Endothelial cell of umbilical vein (primary cell): ENCODE data around the gene PAPPA2. TPM values are rescaled to one million over a fixed set of nuclear protein-coding genes. Genes with fewer than 3 reads are reported as not detected.

Experiments
- BruUV-seq: library from RNA; stranded (reverse); fragments of 400-500 nt; replicated peaks from 2 replicates; lab custom pipeline; 2021; lab: Mats Ljungman, UMichigan
- CTCF ChIA-PET: fragments of 300-600, 350-600 bp; sonication (Branson Sonifier 250); formaldehyde crosslinking; loops from one replicate; lab custom pipeline; 2021; ENCODE audit warnings: antibody characterized with exemption, inconsistent platforms; lab: Charles Lee
- POLR2A ChIA-PET: fragments of 300-600, 350-600 bp; sonication (Branson Sonifier 250); formaldehyde crosslinking; loops from one replicate; lab custom pipeline; 2021; ENCODE audit warnings: antibody characterized with exemption, inconsistent platforms; lab: Charles Lee
- DNase-seq: peaks from one replicate; pipeline ENCODE4 v3.0.0-alpha.2; 2011; ENCODE audit warnings: low read depth, low spot score
- FAIRE-seq: peaks from 2 replicates; lab custom pipeline; 2011; peaks lifted over from hg19 to GRCh38; lab: Jason Lieb, UNC
- H2AFZ ChIP-seq: 2 replicates; pipeline ENCODE4 v1.6.0; 2012; ENCODE audit warnings: low read depth, low read length, control low read depth, inconsistent platforms
- H3K27ac ChIP-seq: 2 replicates; pipeline ENCODE4 v1.5.1; 2011; ENCODE audit warnings: low read depth, mild to moderate bottlenecking, control low read depth, low read length, moderate library complexity; ENCODE audit not compliant: insufficient read depth
- H3K27me3 ChIP-seq, 2 experiments: 2 replicates each; pipeline versions ENCODE4 v1.6.0 to v1.6.1; 2011; ENCODE audit warnings: low read length in 2 of 2, mixed read lengths in 1 of 2; ENCODE audit not compliant: control insufficient read depth in 2 of 2, insufficient read depth in 2 of 2
- H3K36me3 ChIP-seq, 2 experiments: 2 replicates in 1 of 2; 3 replicates in 1 of 2; pipeline ENCODE4 v1.5.1; 2011; ENCODE audit warnings: low read length in 2 of 2, mild to moderate bottlenecking in 1 of 2, moderate library complexity in 1 of 2; ENCODE audit not compliant: control insufficient read depth in 2 of 2, insufficient read depth in 2 of 2; ENCODE audit errors: extremely low read depth in 1 of 2
- H3K4me1 ChIP-seq: 3 replicates; pipeline ENCODE4 v1.5.1; 2011; ENCODE audit warnings: mild to moderate bottlenecking, low read length; ENCODE audit not compliant: control insufficient read depth, insufficient read depth; ENCODE audit errors: extremely low read depth
- H3K4me2 ChIP-seq: 2 replicates; pipeline ENCODE4 v1.6.1; 2011; ENCODE audit warnings: low read length, control low read depth, mixed read lengths; ENCODE audit not compliant: insufficient read depth
- H3K4me3 ChIP-seq, 3 experiments: fragments of 200-600 bp in 1 of 3; sonication (generic), shearing (Covaris generic) in 1 of 3; replicated peaks in 1 of 3; 2 replicates each; pipeline ENCODE4 v1.5.1; 2011 to 2016; ENCODE audit warnings: control low read depth in 3 of 3, low read length in 3 of 3, mild to moderate bottlenecking in 2 of 3, inconsistent platforms in 1 of 3, low read depth in 1 of 3, moderate library complexity in 1 of 3; ENCODE audit not compliant: insufficient read depth in 1 of 3
- H3K79me2 ChIP-seq: 2 replicates; pipeline ENCODE4 v1.6.0; 2012; ENCODE audit warnings: low read length, inconsistent platforms; ENCODE audit not compliant: control insufficient read depth, insufficient read depth
- H3K9ac ChIP-seq: replicated peaks from 2 replicates; pipeline ENCODE3; 2011; ENCODE audit warnings: low read length, control low read depth; ENCODE audit not compliant: insufficient read depth; ENCODE audit errors: extremely low read depth
- H3K9me1 ChIP-seq: replicated peaks from 3 replicates; pipeline ENCODE4 v1.6.0; 2011; ENCODE audit warnings: mild to moderate bottlenecking, low read length; ENCODE audit not compliant: control insufficient read depth, insufficient read depth; ENCODE audit errors: extremely low read depth
- H3K9me3 ChIP-seq: replicated peaks from 2 replicates; pipeline ENCODE4 v1.5.1; 2012; ENCODE audit warnings: low read length, inconsistent platforms; ENCODE audit not compliant: control insufficient read depth, insufficient read depth
- H4K20me1 ChIP-seq: replicated peaks from 2 replicates; pipeline ENCODE3; 2011; ENCODE audit warnings: mild to moderate bottlenecking, low read length; ENCODE audit not compliant: control insufficient read depth, insufficient read depth; ENCODE audit errors: extremely low read depth
- CTCF ChIP-seq, 2 donors: IDR thresholded peaks; 1 replicate in 1 of 2; 2 replicates in 1 of 2; pipeline ENCODE4 v1.5.1; 2011; ENCODE audit warnings: low read length in 2 of 2, mild to moderate bottlenecking in 2 of 2, moderate library complexity in 2 of 2, control low read depth in 1 of 2, inconsistent platforms in 1 of 2, low read depth in 1 of 2; ENCODE audit not compliant: insufficient read depth in 1 of 2; ENCODE audit errors: extremely low read depth in 1 of 2
- EZH2 ChIP-seq: IDR thresholded peaks from 2 replicates; pipeline ENCODE4 v1.6.1; 2012; ENCODE audit warnings: borderline replicate concordance, low read depth, mild to moderate bottlenecking, moderate library complexity, low read length, inconsistent platforms; ENCODE audit not compliant: severe bottlenecking
- FOS ChIP-seq: IDR thresholded peaks from 2 replicates; pipeline ENCODE4 v1.6.1; 2011; ENCODE audit warnings: mild to moderate bottlenecking, low read length, moderate library complexity, borderline replicate concordance; ENCODE audit not compliant: insufficient read depth
- GATA2 ChIP-seq: IDR thresholded peaks from 2 replicates; pipeline ENCODE4 v1.7.0; 2011; ENCODE audit warnings: low read depth, mild to moderate bottlenecking, moderate library complexity, mixed read lengths, low read length; ENCODE audit not compliant: insufficient read length, insufficient read depth
- JUN ChIP-seq: IDR thresholded peaks from 2 replicates; pipeline ENCODE4 v1.6.1; 2011; ENCODE audit warnings: borderline replicate concordance, low read depth; ENCODE audit not compliant: insufficient read length, insufficient read depth
- MAX ChIP-seq: IDR thresholded peaks from 2 replicates; pipeline ENCODE4 v1.6.1; 2011; ENCODE audit not compliant: insufficient read depth, insufficient read length
- MYC ChIP-seq: IDR thresholded peaks from one replicate; pipeline ENCODE4 v1.6.1; 2011; ENCODE audit warnings: mild to moderate bottlenecking, low read depth, low read length
- POLR2A ChIP-seq: IDR thresholded peaks from 2 replicates; pipeline ENCODE4 v1.6.1; 2012; ENCODE audit warnings: low read depth, mild to moderate bottlenecking, control low read depth, low read length
- POLR2AphosphoS5 ChIP-seq: IDR thresholded peaks from 2 replicates; pipeline ENCODE4 v1.6.1; 2012; ENCODE audit warnings: low read depth, mild to moderate bottlenecking, control low read depth, low read length, moderate library complexity; ENCODE audit not compliant: insufficient read depth
- dilution Hi-C: fragments of 300-500 bp; cut with MboI; formaldehyde crosslinking; loops from one replicate; pipeline ENCODE4 v1.15.0; 2019; ENCODE audit warnings: low sequenced_read_pairs; ENCODE audit not compliant: extremely low pct_ligation_motif_present
- intact Hi-C: fragments of 100-400 bp; cut with micrococcal nuclease; formaldehyde crosslinking; loops from one replicate; pipeline ENCODE4 v1.10.0; 2022
- polyA plus RNA-seq, 4 experiments: library from polyadenylated mRNA; depleted of rRNA in 3 of 4; stranded (reverse) in 3 of 4; unstranded in 1 of 4; fragments of >200 nt; gene quantifications; 2 replicates each; pipeline versions ENCODE4 v1.2.1 to v1.2.3, GENCODE V29; 2011 to 2012; ENCODE audit warnings: missing spikeins in 1 of 4
- total RNA-seq: library from RNA; stranded (reverse); gene quantifications from 2 replicates; pipeline ENCODE4 v1.2.3, GENCODE V29; 2021

PAPPA2 gene
- total and polyA plus RNA-seq, 2 donors (not counting 3 experiments of a cell fraction or from before 2014, with no cell fraction given) = not detected

GRCh38 chr1:176766779-176767178 lies 303.8 kb downstream of the PAPPA2 start:
- no TSS peak for BruUV-seq
- DNase-seq (no peak), FAIRE-seq (no peak)
- POLR2A ChIA-PET = no interaction called here
- Histone ChIP-seq H3K9me1 (no peaks in the 10 kb centered on the region), H3K79me2 (no peaks in the 10 kb centered on the region), H3K36me3 (no peaks in the 10 kb centered on the region), H3K9ac (no peak overlapping the region), H3K4me3 (no peak overlapping the region), H3K4me1 (no peaks in the 10 kb centered on the region), H4K20me1 (no peaks in the 10 kb centered on the region), H3K4me2 (no peak overlapping the region), H2AFZ (no peak overlapping the region), H3K27ac (no peak overlapping the region), H3K9me3 (peaks cover 3% of the 10 kb centered on the region), H3K27me3 (no peaks in the 10 kb centered on the region)
- CTCF ChIA-PET = no interaction called here
- dilution Hi-C loops (no loop called here), intact Hi-C loops (no loop called here)
- TF ChIP-seq MYC (no peak), MAX (no peak), FOS (no peak), JUN (no peak), EZH2 (no peak)

- no TSS peak for BruUV-seq
- H3K4me2 ChIP-seq = no peak overlapping the region
- no peak overlapping the region for H3K9ac ChIP-seq
- H3K27ac ChIP-seq = no peak overlapping the region
- FAIRE-seq = no peak
- TF ChIP-seq GATA2 (no peak), JUN (no peak), MYC (no peak), FOS (no peak), POLR2AphosphoS5 (no peak), CTCF (IDR thresholded peaks at IDR 0.05; ENCODE audit: extremely low read depth in 1 of 2, insufficient read depth in 1 of 2, low read depth in 1 of 2, low read length in 2 of 2) (no peak), POLR2A (no peak), MAX (no peak), EZH2 (no peak)
- ChIA-PET CTCF (no interaction called here), POLR2A (no interaction called here)
- DNase-seq = no peak
- H3K9me1 ChIP-seq = no peaks in the 10 kb centered on the region
- H3K79me2 ChIP-seq = no peaks in the 10 kb centered on the region
- H3K4me1 ChIP-seq = no peaks in the 10 kb centered on the region
- H3K27me3 ChIP-seq = no peaks in the 10 kb centered on the region
- no peaks in the 10 kb centered on the region for H3K36me3 ChIP-seq
- dilution Hi-C loops = no loop called here
- no peaks in the 10 kb centered on the region for H4K20me1 ChIP-seq
- H3K9me3 ChIP-seq = peaks cover 3% of the 10 kb centered on the region
- intact Hi-C loops = no loop called here
- H3K4me3 ChIP-seq = no peak overlapping the region
- no peak overlapping the region for H2AFZ ChIP-seq
Observed at GRCh38 chr1:176767714-176768136, 304.8 kb downstream of the PAPPA2 start.
